Loucy (cell line): ENCODE measurements around the gene UBE2G2.

Experiments used
- H2AFZ ChIP-seq: fragments of 200-600 bp; sonication (generic); 2 replicates; pipeline ENCODE4 v1.6.0; 2016; ENCODE audit warnings: antibody characterized with exemption, mild to moderate bottlenecking, low read length, moderate library complexity
- H3F3A ChIP-seq: fragments of 200-600 bp; 2 replicates; pipeline ENCODE4 v1.6.0; 2016; ENCODE audit warnings: antibody characterized with exemption, low read depth, mild to moderate bottlenecking
- H3K27me3 ChIP-seq: fragments of 200-600 bp; sonication (generic); 2 replicates; pipeline ENCODE4 v1.6.1; 2014; ENCODE audit warnings: low read length, mild to moderate bottlenecking; ENCODE audit not compliant: insufficient read depth, poor library complexity, severe bottlenecking
- H3K36me3 ChIP-seq: fragments of 200-600 bp; sonication (generic); 2 replicates; pipeline ENCODE4 v1.6.1; 2016; ENCODE audit warnings: low read length; ENCODE audit not compliant: insufficient read depth
- H3K4me1 ChIP-seq: fragments of 200-600 bp; sonication (generic); 2 replicates; pipeline ENCODE4 v1.5.1; 2014; ENCODE audit warnings: low read length, mild to moderate bottlenecking; ENCODE audit not compliant: insufficient read depth, poor library complexity, severe bottlenecking
- H3K4me2 ChIP-seq: fragments of 200-600 bp; sonication (generic); 2 replicates; pipeline ENCODE4 v1.6.0; 2014; ENCODE audit warnings: antibody characterized with exemption, low read length, low read depth, mild to moderate bottlenecking; ENCODE audit not compliant: poor library complexity, severe bottlenecking
- H3K4me3 ChIP-seq: fragments of 200-600 bp; sonication (generic); 2 replicates; pipeline ENCODE4 v1.5.1; 2014; ENCODE audit warnings: low read length, mild to moderate bottlenecking, mixed read lengths; ENCODE audit not compliant: poor library complexity, severe bottlenecking
- H3K79me2 ChIP-seq: fragments of 200-600 bp; sonication (generic); 2 replicates; pipeline ENCODE4 v1.6.1; 2014; ENCODE audit warnings: low read length; ENCODE audit not compliant: insufficient read depth
- H3K9ac ChIP-seq: fragments of 200-600 bp; sonication (generic); 2 replicates; pipeline ENCODE4 v1.6.0; 2014; ENCODE audit warnings: mild to moderate bottlenecking, low read depth, low read length, moderate library complexity; ENCODE audit not compliant: poor library complexity, severe bottlenecking
- H3K9me2 ChIP-seq: fragments of 200-600 bp; sonication (generic); replicated peaks from 2 replicates; pipeline ENCODE4 v1.6.1; 2016; ENCODE audit warnings: low read depth, low read length, mixed read lengths
- H3K9me3 ChIP-seq: fragments of 200-600 bp; sonication (generic); 2 replicates; pipeline ENCODE4 v1.6.1; 2014; ENCODE audit warnings: mild to moderate bottlenecking, antibody characterized with exemption, low read length, low read depth; ENCODE audit not compliant: insufficient read depth
- H4K20me1 ChIP-seq: fragments of 200-600 bp; sonication (generic); 2 replicates; pipeline ENCODE4 v1.6.0; 2014; ENCODE audit warnings: antibody characterized with exemption, low read length, mild to moderate bottlenecking; ENCODE audit not compliant: insufficient read depth, poor library complexity, severe bottlenecking
- CTCF ChIP-seq: fragments of 200-600 bp; sonication (generic); conservative IDR thresholded peaks from 2 replicates; pipeline ENCODE4 v1.5.1; 2014; ENCODE audit warnings: mild to moderate bottlenecking, antibody characterized with exemption, low read length
- EZH2phosphoT487 ChIP-seq: fragments of 200-600 bp; IDR thresholded peaks from 2 replicates; pipeline ENCODE4 v1.6.1; 2018; ENCODE audit warnings: antibody characterized with exemption, mild to moderate bottlenecking, moderate library complexity, borderline replicate concordance

UBE2G2 gene

GRCh38 chr21:44780767-44781459 is 20.7 kb downstream of the UBE2G2 start:
- H2AFZ ChIP-seq = no peak overlapping the region
- H3K4me3 ChIP-seq = no peak overlapping the region
- no peak overlapping the region for H3K4me2 ChIP-seq
- no peaks in the 10 kb centered on the region for H4K20me1 ChIP-seq
- H3K9me3 ChIP-seq = no peaks in the 10 kb centered on the region
- no peak overlapping the region for H3K9ac ChIP-seq
- H3K9me2 ChIP-seq = no peaks in the 10 kb centered on the region
- no peaks in the 10 kb centered on the region for H3K4me1 ChIP-seq
- TF ChIP-seq EZH2phosphoT487 = no peak
- TF ChIP-seq CTCF = no peak
- H3K27me3 ChIP-seq = no peaks in the 10 kb centered on the region
- no peaks in the 10 kb centered on the region for H3F3A ChIP-seq
- peaks cover 18% of the 10 kb centered on the region for H3K79me2 ChIP-seq
- peaks cover 32% of the 10 kb centered on the region; the same call in 1 of the 2 replicates for H3K36me3 ChIP-seq

GRCh38 chr21:44780137-44780502 is 21.5 kb downstream of the UBE2G2 start:
- Histone ChIP-seq H3F3A (no peaks in the 10 kb centered on the region), H2AFZ (no peak overlapping the region), H3K36me3 (peaks cover 34% of the 10 kb centered on the region; the same call in 1 of the 2 replicates), H3K4me3 (no peak overlapping the region), H3K4me1 (no peaks in the 10 kb centered on the region), H3K27me3 (no peaks in the 10 kb centered on the region), H4K20me1 (no peaks in the 10 kb centered on the region), H3K9me2 (no peaks in the 10 kb centered on the region), H3K9me3 (no peaks in the 10 kb centered on the region), H3K4me2 (no peak overlapping the region), H3K9ac (no peak overlapping the region), H3K79me2 (peaks cover 15% of the 10 kb centered on the region)
- TF ChIP-seq CTCF = no peak
- no peak for TF ChIP-seq EZH2phosphoT487

DNA sequence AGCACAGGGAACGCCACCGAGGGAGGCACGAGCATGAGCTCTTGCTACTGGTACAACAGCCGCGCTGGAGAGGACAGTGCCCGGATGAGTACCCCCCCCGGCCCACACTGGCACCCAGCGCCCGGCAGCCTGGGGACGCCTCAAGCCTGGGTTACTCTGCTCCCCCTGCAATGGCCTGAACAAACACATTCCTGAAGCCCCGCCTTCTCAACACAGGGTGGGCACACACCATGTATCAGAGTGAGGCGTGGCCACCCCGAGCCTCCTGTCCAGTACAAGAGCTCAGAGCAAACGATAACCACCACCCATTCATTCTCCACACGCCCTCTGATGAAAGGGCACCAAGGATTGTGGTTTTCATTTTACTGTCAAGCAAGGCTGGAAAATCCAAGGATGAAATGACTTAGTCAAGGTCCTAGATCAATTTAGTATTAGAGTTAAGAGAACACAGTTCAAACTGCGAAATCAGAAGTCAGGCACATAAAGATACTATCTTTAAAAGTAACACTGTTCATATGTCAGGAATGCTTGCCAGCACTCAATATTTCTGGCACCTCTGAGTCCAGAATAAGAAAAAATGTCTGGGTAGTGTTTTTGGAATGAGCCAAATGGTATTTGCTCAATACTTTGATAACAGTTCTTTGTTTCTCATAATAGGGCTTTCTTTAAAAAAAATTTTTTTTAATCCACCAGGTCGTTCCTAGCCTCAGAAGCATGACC is 22.0 kb downstream of the UBE2G2 start:
- Histone ChIP-seq H3K27me3 (no peaks in the 10 kb centered on the region), H3K9ac (no peak overlapping the region), H3K4me2 (no peak overlapping the region), H3K4me1 (no peaks in the 10 kb centered on the region), H3K9me3 (no peaks in the 10 kb centered on the region), H3K9me2 (no peaks in the 10 kb centered on the region), H2AFZ (no peak overlapping the region), H3K79me2 (peaks cover 12% of the 10 kb centered on the region), H3K4me3 (no peak overlapping the region), H4K20me1 (no peaks in the 10 kb centered on the region), H3K36me3 (peaks cover 39% of the 10 kb centered on the region; the same call in 1 of the 2 replicates), H3F3A (no peaks in the 10 kb centered on the region)
- no peak for TF ChIP-seq CTCF
- no peak for TF ChIP-seq EZH2phosphoT487
